ENCODE data around the gene DNAI7.

GRCh38 chr12:25162866-25163265 lies 32.1 kb downstream of the DNAI7 start:
- TF ChIP-seq USF2 (IDR thresholded peaks at IDR 0.05; ENCODE audit: low read length) (no peak), EZH2 (IDR thresholded peaks at IDR 0.05; ENCODE audit: low read depth, low read length, severe bottlenecking) (no peak), CTCF (IDR thresholded peaks at IDR 0.05; ENCODE audit: control extremely low read depth in 1 of 3, insufficient read depth in 1 of 3, low read depth in 1 of 3, low read length in 3 of 3) (no peak), TAF1 (IDR thresholded peaks at IDR 0.05; ENCODE audit: low read depth, low read length) (no peak), CBX8 (IDR thresholded peaks at IDR 0.05; ENCODE audit: borderline replicate concordance, low read depth, low read length) (no peak)
